ENCODE results near the gene VTI1A. TPM values are rescaled to one million over a fixed set of nuclear protein-coding genes. Genes with fewer than 3 reads are reported as not detected.

VTI1A gene
- polyA plus RNA-seq, 2 of the 4 experiments (the other 2 are of a cell fraction) = 17.0 to 25.3 TPM

GRCh38 chr10:112834751-112835181, 387.8 kb downstream of the VTI1A start:
- Histone ChIP-seq H3K4me3 (no peak overlapping the region), H3K4me2 (no peak overlapping the region), H3K9me3 (no peaks in the 10 kb centered on the region), H3K27ac (no peak overlapping the region), H3K4me1 (peaks cover 11% of the 10 kb centered on the region; the same call in 1 of the 3 replicates)
- FAIRE-seq (no peak), DNase-seq (ENCODE audit: low read depth in 1 of 2, low spot score in 1 of 2) (no peak), ATAC-seq (no peak)
- WGBS (ENCODE audit: missing lambda C conversion rate) = 94% methylated on average over 7 of the region's 8 CpGs
- ChIA-PET POLR2A (no interaction called here), CTCF (interaction anchor here (0.6 to 1.5 kb wide), 4 partner anchors 14 to 267 kb away, joined by 3 to 5 read pairs (median 4); no protein-coding TSS in a partner anchor)
- TF ChIP-seq JUN (IDR thresholded peaks at IDR 0.05) = no peak
- TF ChIP-seq HOXB13 (CRISPR knock-in tag; IDR thresholded peaks at IDR 0.05; ENCODE audit: low read depth) = no peak
- no peak for TF ChIP-seq MAX (IDR thresholded peaks at IDR 0.05)
- TF ChIP-seq KDM1A (IDR thresholded peaks at IDR 0.05; ENCODE audit: low read depth) = no peak
- no peak for TF ChIP-seq CHD2 (IDR thresholded peaks at IDR 0.05; ENCODE audit: low read length, partially characterized antibody)
- TF ChIP-seq ZC3H11A (IDR thresholded peaks at IDR 0.05) = no peak
- TF ChIP-seq HES2 (IDR thresholded peaks at IDR 0.05) = no peak
- TF ChIP-seq POLR2A (IDR thresholded peaks at IDR 0.05; ENCODE audit: low read length) = no peak
- no peak for TF ChIP-seq FOSL2 (IDR thresholded peaks at IDR 0.05)
- no peak for TF ChIP-seq FOSL2 (CRISPR knock-in tag; IDR thresholded peaks at IDR 0.05)
- TF ChIP-seq ATOH8 (CRISPR knock-in tag; IDR thresholded peaks at IDR 0.05; ENCODE audit: low read depth) = no peak
- no peak for TF ChIP-seq CBX2 (IDR thresholded peaks at IDR 0.05; ENCODE audit: borderline replicate concordance, low read depth)
- no peak for TF ChIP-seq CHD4 (IDR thresholded peaks at IDR 0.05; ENCODE audit: borderline replicate concordance)
- TF ChIP-seq RCOR1 (IDR thresholded peaks at IDR 0.05; ENCODE audit: low read depth, low read length) = no peak
- no peak for TF ChIP-seq NPAS2 (CRISPR knock-in tag; IDR thresholded peaks at IDR 0.05; ENCODE audit: borderline replicate concordance)
- no peak for TF ChIP-seq SMC3 (IDR thresholded peaks at IDR 0.05)
- no peak for TF ChIP-seq PHF8 (IDR thresholded peaks at IDR 0.05; ENCODE audit: borderline replicate concordance, low read depth)
- TF ChIP-seq PBX3 (IDR thresholded peaks at IDR 0.05) = no peak
- TF ChIP-seq ZFP36 (IDR thresholded peaks at IDR 0.05; ENCODE audit: borderline replicate concordance, partially characterized antibody) = no peak

GRCh38 chr10:112835217-112835715, 388.3 kb downstream of the VTI1A start:
- POLR2A ChIA-PET = no interaction called here
- ATAC-seq = no peak
- no peak for TF ChIP-seq KDM5A (IDR thresholded peaks at IDR 0.05)
- WGBS (ENCODE audit: missing lambda C conversion rate) = 93% methylated on average over 11 of the region's 11 CpGs
- no peak for DNase-seq (ENCODE audit: low read depth in 1 of 2, low spot score in 1 of 2)
- Histone ChIP-seq H3K9me3 (no peaks in the 10 kb centered on the region), H3K4me3 (no peak overlapping the region), H3K27ac (no peak overlapping the region), H3K4me1 (peaks cover 11% of the 10 kb centered on the region; the same call in 1 of the 3 replicates), H3K4me2 (no peak overlapping the region)
- FAIRE-seq = no peak
- CTCF ChIA-PET = interaction anchor here (0.6 to 1.5 kb wide), 5 partner anchors 9 to 267 kb away, joined by 3 to 5 read pairs (median 3); no protein-coding TSS in a partner anchor

- Histone ChIP-seq H3K4me1 (peaks cover 11% of the 10 kb centered on the region; the same call in 1 of the 3 replicates), H3K27ac (no peak overlapping the region), H3K4me3 (no peak overlapping the region), H3K4me2 (no peak overlapping the region), H3K9me3 (no peaks in the 10 kb centered on the region)
- DNase-seq (ENCODE audit: low read depth in 1 of 2, low spot score in 1 of 2) = no peak
- ChIA-PET POLR2A (no interaction called here), CTCF (interaction anchor here (0.7 to 1.5 kb wide), 4 partner anchors 10 to 38 kb away, joined by 3 to 5 read pairs (median 3); no protein-coding TSS in a partner anchor)
- FAIRE-seq = no peak
- TF ChIP-seq HOXB13 (CRISPR knock-in tag; IDR thresholded peaks at IDR 0.05; ENCODE audit: low read depth) (no peak), JUN (IDR thresholded peaks at IDR 0.05) (no peak), FOSB (CRISPR knock-in tag; IDR thresholded peaks at IDR 0.05) (no peak), MAX (IDR thresholded peaks at IDR 0.05) (no peak), ATOH8 (CRISPR knock-in tag; IDR thresholded peaks at IDR 0.05; ENCODE audit: low read depth) (no peak), PHF8 (IDR thresholded peaks at IDR 0.05; ENCODE audit: borderline replicate concordance, low read depth) (no peak)
- WGBS (ENCODE audit: missing lambda C conversion rate) = 91% methylated on average over 7 of the region's 7 CpGs
- no peak for ATAC-seq
These were observed 389.0 kb downstream of the VTI1A start for GRCh38 chr10:112835944-112836451.

Data from A549 (cell line).